ENCODE data around the gene PCYOX1L.

The PCYOX1L gene

DNA sequence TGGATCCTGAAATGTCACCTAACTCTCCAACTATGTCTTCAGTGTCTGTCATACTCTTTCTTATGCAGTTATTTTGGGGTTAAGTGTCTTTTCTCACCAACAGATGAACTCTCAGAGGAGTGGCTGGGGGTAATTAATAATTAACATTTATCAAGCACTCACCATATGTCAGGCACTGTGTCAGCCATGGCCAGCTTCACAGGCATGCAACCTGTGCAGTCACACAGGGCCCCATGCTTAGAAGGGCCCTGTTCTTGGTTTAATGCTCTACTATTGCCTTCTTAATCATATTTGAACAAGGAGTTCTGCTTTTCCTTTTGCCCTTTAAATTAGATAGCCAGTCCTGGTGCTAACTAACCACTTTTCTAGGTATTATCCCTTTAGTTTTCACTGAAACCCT is 16.0 kb upstream of the PCYOX1L start:
- FAIRE-seq (no peak), DNase-seq (ENCODE audit: insufficient read length) (no peak)
- TF ChIP-seq POLR2AphosphoS5 (IDR thresholded peaks at IDR 0.05; ENCODE audit: low read depth, low read length) (no peak), TAF1 (IDR thresholded peaks at IDR 0.05; ENCODE audit: borderline replicate concordance, low read depth, low read length) (no peak), POLR2A (IDR thresholded peaks at IDR 0.05; ENCODE audit: low read depth, low read length) (no peak)

- FAIRE-seq (no peak), DNase-seq (ENCODE audit: insufficient read length) (no peak)
- TF ChIP-seq POLR2A (IDR thresholded peaks at IDR 0.05; ENCODE audit: low read depth, low read length) (no peak), POLR2AphosphoS5 (IDR thresholded peaks at IDR 0.05; ENCODE audit: low read depth, low read length) (no peak), TAF1 (IDR thresholded peaks at IDR 0.05; ENCODE audit: borderline replicate concordance, low read depth, low read length) (no peak)
Observed at GRCh38 chr5:149344151-149344550, 13.7 kb upstream of the PCYOX1L start.

DNA sequence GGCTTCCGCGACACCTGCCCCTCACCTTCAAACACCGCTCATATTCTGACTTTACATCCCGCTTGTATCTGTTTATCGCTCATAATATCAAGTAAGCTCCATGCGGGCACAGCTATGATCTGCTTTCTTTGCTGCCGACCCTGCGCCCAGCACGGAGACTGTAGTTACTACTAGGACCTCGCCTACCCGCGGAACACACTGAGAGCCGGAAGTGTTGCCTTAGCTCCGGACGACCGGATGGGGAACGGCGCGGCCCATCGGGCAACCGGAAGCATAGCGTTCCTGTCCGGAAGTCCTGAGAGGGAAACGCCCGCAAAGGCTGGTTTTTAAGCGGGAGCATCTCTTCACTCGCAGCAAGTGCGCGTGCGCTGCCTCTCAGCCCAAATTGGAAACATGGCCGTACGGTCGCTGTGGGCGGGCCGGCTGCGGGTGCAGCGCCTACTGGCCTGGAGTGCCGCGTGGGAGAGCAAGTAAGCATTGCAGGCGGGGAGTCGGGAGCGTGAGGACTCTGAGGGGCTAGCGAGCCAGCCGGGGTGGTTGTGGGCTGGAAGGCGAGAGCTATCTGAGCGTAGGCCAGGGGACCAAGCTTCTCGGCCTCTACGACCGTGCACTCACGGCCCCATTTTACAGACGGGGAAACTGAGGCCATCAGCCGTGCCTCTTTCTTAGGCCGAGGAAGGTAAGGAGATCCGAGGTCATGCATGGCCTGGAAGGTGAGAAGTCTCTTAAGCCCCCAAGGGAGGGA is 12.5 kb upstream of the PCYOX1L start, which contains the start of gene GRPEL2:
GRPEL2 (plus strand) TSS at position 353 of the 745 bp plus-strand sequence; CDS start at position 394, 41 bp downstream.
- FAIRE-seq: peak; percentile 100

GRCh38 chr5:149345892-149346222 is 12.0 kb upstream of the PCYOX1L start:
- TF ChIP-seq POLR2AphosphoS5 (IDR thresholded peaks at IDR 0.05; ENCODE audit: low read depth, low read length): no peak
- TF ChIP-seq POLR2A (IDR thresholded peaks at IDR 0.05; ENCODE audit: low read depth, low read length): no peak
- no peak for TF ChIP-seq TAF1 (IDR thresholded peaks at IDR 0.05; ENCODE audit: borderline replicate concordance, low read depth, low read length)
- DNase-seq (ENCODE audit: insufficient read length) (no peak), FAIRE-seq (no peak)

More for the DNA sequence above, 12.5 kb upstream of the PCYOX1L start, which contains the start of gene GRPEL2:
- TF ChIP-seq POLR2AphosphoS5 (IDR thresholded peaks at IDR 0.05; ENCODE audit: low read depth, low read length) (peak; percentile 89), POLR2A (IDR thresholded peaks at IDR 0.05; ENCODE audit: low read depth, low read length) (peak; percentile 88), TAF1 (IDR thresholded peaks at IDR 0.05; ENCODE audit: borderline replicate concordance, low read depth, low read length) (peak; percentile 84)
- DNase-seq (ENCODE audit: insufficient read length): peak; percentile 87

- FAIRE-seq: no peak
- TF ChIP-seq TAF1 (IDR thresholded peaks at IDR 0.05; ENCODE audit: borderline replicate concordance, low read depth, low read length): no peak
- no peak for TF ChIP-seq POLR2A (IDR thresholded peaks at IDR 0.05; ENCODE audit: low read depth, low read length)
- TF ChIP-seq POLR2AphosphoS5 (IDR thresholded peaks at IDR 0.05; ENCODE audit: low read depth, low read length): no peak
- DNase-seq (ENCODE audit: insufficient read length): no peak
Observed at GRCh38 chr5:149348518-149348917, 9.3 kb upstream of the PCYOX1L start.

DNA sequence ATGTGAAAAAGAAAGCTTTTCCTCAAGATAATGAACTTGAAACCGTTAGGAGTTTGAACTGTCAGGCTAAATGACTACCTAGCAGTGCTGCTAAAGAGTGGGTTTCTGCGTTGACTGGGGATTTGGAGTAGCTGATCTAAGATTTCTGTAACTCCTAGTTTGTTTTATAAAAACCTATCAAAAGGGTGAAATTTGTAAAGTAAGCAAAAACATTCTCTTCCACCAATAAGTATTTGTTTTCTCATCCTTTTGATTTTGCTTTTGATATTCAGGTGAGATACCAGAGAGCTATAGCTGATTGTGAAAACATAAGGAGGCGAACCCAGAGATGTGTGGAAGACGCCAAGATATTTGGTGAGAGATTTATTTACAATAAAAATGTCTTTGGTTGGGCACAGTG is 8.5 kb upstream of the PCYOX1L start:
- DNase-seq (ENCODE audit: insufficient read length): no peak
- TF ChIP-seq POLR2A (IDR thresholded peaks at IDR 0.05; ENCODE audit: low read depth, low read length) (no peak), TAF1 (IDR thresholded peaks at IDR 0.05; ENCODE audit: borderline replicate concordance, low read depth, low read length) (no peak), POLR2AphosphoS5 (IDR thresholded peaks at IDR 0.05; ENCODE audit: low read depth, low read length) (no peak)

DNA sequence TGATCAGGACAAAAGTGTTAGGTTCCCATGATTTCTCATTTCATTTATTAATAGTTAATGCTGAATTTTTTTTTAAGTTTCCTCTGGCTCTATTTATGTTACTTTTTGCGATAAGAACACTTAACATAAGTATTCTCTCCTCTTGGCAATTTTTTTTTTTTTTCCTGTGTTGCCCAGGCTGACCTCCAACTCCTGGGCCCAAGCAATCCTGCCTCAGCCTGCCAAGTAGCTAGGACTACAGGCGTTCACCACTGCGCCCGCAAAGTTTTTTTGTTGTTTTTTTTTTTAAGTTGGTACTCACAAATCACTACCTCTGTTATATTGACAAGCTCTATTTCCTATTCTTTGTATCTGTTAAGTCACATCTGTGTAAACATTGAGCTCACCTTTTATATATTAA is 5.7 kb upstream of the PCYOX1L start:
- no peak for DNase-seq (ENCODE audit: insufficient read length)
- no peak for FAIRE-seq
- TF ChIP-seq TAF1 (IDR thresholded peaks at IDR 0.05; ENCODE audit: borderline replicate concordance, low read depth, low read length): no peak
- TF ChIP-seq POLR2AphosphoS5 (IDR thresholded peaks at IDR 0.05; ENCODE audit: low read depth, low read length): no peak
- TF ChIP-seq POLR2A (IDR thresholded peaks at IDR 0.05; ENCODE audit: low read depth, low read length): no peak

More for the DNA sequence above, 8.5 kb upstream of the PCYOX1L start:
- FAIRE-seq: no peak

- TF ChIP-seq POLR2AphosphoS5 (IDR thresholded peaks at IDR 0.05; ENCODE audit: low read depth, low read length) (no peak), POLR2A (IDR thresholded peaks at IDR 0.05; ENCODE audit: low read depth, low read length) (no peak), TAF1 (IDR thresholded peaks at IDR 0.05; ENCODE audit: borderline replicate concordance, low read depth, low read length) (no peak)
- no peak for DNase-seq (ENCODE audit: insufficient read length)
- FAIRE-seq: no peak
Observed at GRCh38 chr5:149353911-149354310, 3.9 kb upstream of the PCYOX1L start.

GRCh38 chr5:149355688-149356087 is 2.2 kb upstream of the PCYOX1L start:
- FAIRE-seq: no peak
- TF ChIP-seq TAF1 (IDR thresholded peaks at IDR 0.05; ENCODE audit: borderline replicate concordance, low read depth, low read length) (no peak), POLR2A (IDR thresholded peaks at IDR 0.05; ENCODE audit: low read depth, low read length) (no peak), POLR2AphosphoS5 (IDR thresholded peaks at IDR 0.05; ENCODE audit: low read depth, low read length) (no peak)
- no peak for DNase-seq (ENCODE audit: insufficient read length)

DNA sequence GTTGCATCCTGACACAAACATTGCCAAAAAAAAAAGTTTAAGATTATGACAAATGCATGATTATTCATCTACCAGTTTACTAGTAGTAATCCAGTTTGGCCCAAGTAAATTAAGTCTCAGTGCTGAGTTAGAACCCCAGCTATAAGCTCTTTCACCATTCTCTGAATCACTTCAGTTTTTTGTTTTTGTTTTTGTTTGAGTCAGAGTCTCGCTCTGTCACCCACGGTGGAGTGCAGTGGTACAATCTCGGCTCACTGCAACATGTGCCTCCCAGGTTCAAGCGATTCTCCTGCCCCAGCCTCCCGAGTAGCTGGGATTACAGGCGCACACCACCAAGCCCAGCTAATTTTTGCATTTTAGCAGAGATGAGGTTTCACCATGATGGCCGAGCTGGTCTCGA is 1.5 kb upstream of the PCYOX1L start:
- no peak for DNase-seq (ENCODE audit: insufficient read length)
- FAIRE-seq: no peak
- TF ChIP-seq TAF1 (IDR thresholded peaks at IDR 0.05; ENCODE audit: borderline replicate concordance, low read depth, low read length) (no peak), POLR2AphosphoS5 (IDR thresholded peaks at IDR 0.05; ENCODE audit: low read depth, low read length) (no peak), POLR2A (IDR thresholded peaks at IDR 0.05; ENCODE audit: low read depth, low read length) (no peak)

DNA sequence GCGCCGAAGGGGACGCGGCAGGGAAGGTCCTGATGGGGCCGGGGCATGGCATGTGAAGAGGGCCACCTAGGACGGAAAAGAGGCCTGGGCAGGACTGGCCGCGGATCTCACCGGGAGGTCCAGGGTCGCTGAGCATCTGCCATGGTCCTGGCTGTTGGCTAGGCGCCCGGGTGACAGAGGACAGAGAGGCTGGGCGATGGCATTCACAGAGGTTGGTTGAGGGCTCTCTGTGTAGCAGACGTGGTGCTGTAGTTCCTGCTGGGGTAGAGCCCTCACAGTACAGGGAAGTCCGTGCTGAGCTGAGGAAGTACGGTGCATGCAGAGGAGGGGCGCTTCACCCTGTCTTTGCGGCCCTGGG is 427 bp downstream of the PCYOX1L start:
- DNase-seq (ENCODE audit: insufficient read length) (no peak), FAIRE-seq (no peak)
- TF ChIP-seq POLR2A (IDR thresholded peaks at IDR 0.05; ENCODE audit: low read depth, low read length): no peak
- no peak for TF ChIP-seq POLR2AphosphoS5 (IDR thresholded peaks at IDR 0.05; ENCODE audit: low read depth, low read length)
- no peak for TF ChIP-seq TAF1 (IDR thresholded peaks at IDR 0.05; ENCODE audit: borderline replicate concordance, low read depth, low read length)

- DNase-seq (ENCODE audit: insufficient read length) (no peak), FAIRE-seq (no peak)
- TF ChIP-seq POLR2AphosphoS5 (IDR thresholded peaks at IDR 0.05; ENCODE audit: low read depth, low read length) (no peak), POLR2A (IDR thresholded peaks at IDR 0.05; ENCODE audit: low read depth, low read length) (no peak), TAF1 (IDR thresholded peaks at IDR 0.05; ENCODE audit: borderline replicate concordance, low read depth, low read length) (no peak)
Observed at GRCh38 chr5:149358868-149359495, 1.1 kb downstream of the PCYOX1L start.

Measured in GM12892 (cell line).